SK-N-SH treated with all-trans-retinoic acid at 6 μM for 48 hours (cell line): ENCODE data around the gene MBOAT2.

Experiments
- ATAC-seq: fragments of 200-7000 bp; cut with Tn5 transposase; 3 replicates; pipeline ENCODE4 v1.9.1; 2020; ENCODE audit warnings: mild to moderate bottlenecking, moderate library complexity
- ARNTL ChIP-seq: fragments of 450-650 bp; formaldehyde crosslinking; IDR thresholded peaks from 2 replicates; pipeline ENCODE4 v1.5.0; 2020; ENCODE audit warnings: low read depth, mild to moderate bottlenecking, moderate library complexity, borderline replicate concordance
- BACH2 ChIP-seq: fragments of 250-450 bp; sonication (Bioruptor Pico); IDR thresholded peaks from 2 replicates; pipeline ENCODE4 v1.9.0; 2021; ENCODE audit warnings: mild to moderate bottlenecking, borderline replicate concordance
- CSDC2 ChIP-seq: fragments of 250-450 bp; sonication (Bioruptor Pico); IDR thresholded peaks from 2 replicates; pipeline ENCODE4 v1.5.0; 2020; ENCODE audit warnings: mild to moderate bottlenecking, moderate library complexity
- CSRNP3 ChIP-seq: fragments of 250-450 bp; sonication (Bioruptor Pico); IDR thresholded peaks from 2 replicates; pipeline ENCODE4 v1.5.1; 2021; ENCODE audit warnings: mild to moderate bottlenecking, moderate library complexity
- ESRRG ChIP-seq: fragments of 250-450 bp; sonication (Bioruptor Pico); IDR thresholded peaks from 2 replicates; pipeline ENCODE4 v1.6.1; 2021; ENCODE audit warnings: mild to moderate bottlenecking
- GLIS3 ChIP-seq: fragments of 250-450 bp; sonication (Bioruptor Pico); IDR thresholded peaks from 2 replicates; pipeline ENCODE4 v1.5.0; 2020; ENCODE audit warnings: mild to moderate bottlenecking, moderate library complexity
- ISL1 ChIP-seq: fragments of 250-450 bp; sonication (Bioruptor Pico); IDR thresholded peaks from 2 replicates; pipeline ENCODE4 v2.1.2; 2022; ENCODE audit warnings: mild to moderate bottlenecking, moderate library complexity
- OSR1 ChIP-seq: fragments of 250-450 bp; sonication (Bioruptor Pico); IDR thresholded peaks from 2 replicates; pipeline ENCODE4 v1.8.0; 2022; ENCODE audit warnings: moderate library complexity, mild to moderate bottlenecking, inconsistent platforms
- PPARA ChIP-seq: fragments of 250-450 bp; sonication (Bioruptor Pico); IDR thresholded peaks from 2 replicates; pipeline ENCODE4 v1.5.0; 2020; ENCODE audit warnings: mild to moderate bottlenecking, borderline replicate concordance
- RARB ChIP-seq: fragments of 250-450 bp; sonication (Bioruptor Pico); IDR thresholded peaks from 2 replicates; pipeline ENCODE4 v1.8.0; 2021; ENCODE audit warnings: mild to moderate bottlenecking, moderate library complexity
- SNAI2 ChIP-seq: fragments of 250-450 bp; sonication (Bioruptor Pico); IDR thresholded peaks from 2 replicates; pipeline ENCODE4 v1.5.0; 2020; ENCODE audit warnings: mild to moderate bottlenecking, moderate library complexity
- TCF4 ChIP-seq: fragments of 250-450 bp; sonication (Bioruptor Pico); IDR thresholded peaks from 2 replicates; pipeline ENCODE4 v1.8.0; 2021; ENCODE audit warnings: mild to moderate bottlenecking, moderate library complexity, borderline replicate concordance
- TOX ChIP-seq: fragments of 250-450 bp; sonication (Bioruptor Pico); IDR thresholded peaks from 2 replicates; pipeline ENCODE4 v1.8.0; 2021; ENCODE audit warnings: mild to moderate bottlenecking, moderate library complexity, borderline replicate concordance
- TSHZ2 ChIP-seq: fragments of 250-450 bp; sonication (Bioruptor Pico); IDR thresholded peaks from 2 replicates; pipeline ENCODE4 v1.5.0; 2020; ENCODE audit warnings: mild to moderate bottlenecking, moderate library complexity
- ZC3H10 ChIP-seq: fragments of 250-450 bp; sonication (Bioruptor Pico); IDR thresholded peaks from 2 replicates; pipeline ENCODE4 v1.5.1; 2021; ENCODE audit warnings: mild to moderate bottlenecking, moderate library complexity
- ZFP3 ChIP-seq: fragments of 250-450 bp; sonication (Bioruptor Pico); IDR thresholded peaks from 2 replicates; pipeline ENCODE4 v1.5.0; 2020; ENCODE audit warnings: mild to moderate bottlenecking, moderate library complexity
- ZFP30 ChIP-seq: fragments of 450-650 bp; formaldehyde crosslinking; IDR thresholded peaks from 2 replicates; pipeline ENCODE4 v1.5.0; 2022; ENCODE audit warnings: mild to moderate bottlenecking, moderate library complexity
- ZNF565 ChIP-seq: fragments of 450-650 bp; formaldehyde crosslinking; conservative IDR thresholded peaks from 2 replicates; pipeline ENCODE4 v1.5.0; 2020; ENCODE audit warnings: low read depth, mild to moderate bottlenecking, moderate library complexity
- ZNF70 ChIP-seq: fragments of 450-650 bp; formaldehyde crosslinking; IDR thresholded peaks from 2 replicates; pipeline ENCODE4 v1.5.0; 2020; ENCODE audit warnings: mild to moderate bottlenecking, moderate library complexity
- ZNF8 ChIP-seq: fragments of 450-650 bp; formaldehyde crosslinking; IDR thresholded peaks from 2 replicates; pipeline ENCODE4 v1.5.0; 2020; ENCODE audit warnings: mild to moderate bottlenecking, moderate library complexity
- TF ChIP-seq, protein P1 (sequence below): fragments of 250-450 bp; sonication (Bioruptor Pico); IDR thresholded peaks from 2 replicates; pipeline ENCODE4 v1.8.0; 2020; ENCODE audit warnings: mild to moderate bottlenecking, moderate library complexity, borderline replicate concordance
- TF ChIP-seq, protein P2 (sequence below): fragments of 250-450 bp; sonication (Bioruptor Pico); IDR thresholded peaks from 2 replicates; pipeline ENCODE4 v1.5.1; 2020; ENCODE audit warnings: low read depth, mild to moderate bottlenecking, moderate library complexity
- TF ChIP-seq, protein P3 (sequence below): fragments of 250-450 bp; sonication (Bioruptor Pico); IDR thresholded peaks from 2 replicates; pipeline ENCODE4 v1.8.0; 2021; ENCODE audit warnings: low read depth, mild to moderate bottlenecking, moderate library complexity, borderline replicate concordance

Gene MBOAT2

DNA sequence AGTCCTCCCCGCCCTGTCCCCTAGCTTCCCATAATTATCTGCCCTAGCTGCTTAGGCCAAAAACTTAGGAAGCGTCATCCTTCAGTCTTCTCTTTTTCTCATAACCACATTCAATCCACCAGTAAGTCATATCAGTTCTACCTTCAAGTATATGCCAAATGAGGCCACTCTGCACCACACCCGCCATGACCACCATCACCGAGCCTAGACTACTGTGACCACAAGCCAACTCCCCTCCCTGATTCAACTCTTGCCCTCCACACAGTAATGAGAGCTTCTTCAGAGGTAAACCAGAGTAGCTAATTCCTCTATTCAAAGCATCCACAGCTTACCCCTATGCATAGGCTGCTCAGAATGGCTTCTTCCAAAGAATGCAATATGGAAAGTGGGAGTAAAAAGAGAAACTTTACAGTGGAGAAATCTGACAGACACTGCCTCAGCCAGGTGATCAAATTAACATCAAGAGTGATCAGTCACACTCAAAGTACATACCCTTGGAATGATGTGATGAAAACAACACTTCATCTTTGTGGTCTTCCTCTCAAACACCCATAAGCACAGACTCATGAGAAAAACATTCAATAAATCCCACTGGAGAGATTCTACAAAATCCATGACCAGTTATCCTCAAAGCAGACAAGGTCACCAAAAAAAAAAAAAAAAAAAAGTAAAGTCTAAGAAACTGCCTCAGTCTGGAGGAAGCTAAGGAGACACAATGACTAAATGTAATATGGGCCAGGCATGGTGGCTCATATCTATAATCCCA is 17.7 kb downstream of the MBOAT2 start:
- ATAC-seq, result peak; percentile 7; the same call in 1 of the 3 replicates
- TF ChIP-seq, protein P1, sequence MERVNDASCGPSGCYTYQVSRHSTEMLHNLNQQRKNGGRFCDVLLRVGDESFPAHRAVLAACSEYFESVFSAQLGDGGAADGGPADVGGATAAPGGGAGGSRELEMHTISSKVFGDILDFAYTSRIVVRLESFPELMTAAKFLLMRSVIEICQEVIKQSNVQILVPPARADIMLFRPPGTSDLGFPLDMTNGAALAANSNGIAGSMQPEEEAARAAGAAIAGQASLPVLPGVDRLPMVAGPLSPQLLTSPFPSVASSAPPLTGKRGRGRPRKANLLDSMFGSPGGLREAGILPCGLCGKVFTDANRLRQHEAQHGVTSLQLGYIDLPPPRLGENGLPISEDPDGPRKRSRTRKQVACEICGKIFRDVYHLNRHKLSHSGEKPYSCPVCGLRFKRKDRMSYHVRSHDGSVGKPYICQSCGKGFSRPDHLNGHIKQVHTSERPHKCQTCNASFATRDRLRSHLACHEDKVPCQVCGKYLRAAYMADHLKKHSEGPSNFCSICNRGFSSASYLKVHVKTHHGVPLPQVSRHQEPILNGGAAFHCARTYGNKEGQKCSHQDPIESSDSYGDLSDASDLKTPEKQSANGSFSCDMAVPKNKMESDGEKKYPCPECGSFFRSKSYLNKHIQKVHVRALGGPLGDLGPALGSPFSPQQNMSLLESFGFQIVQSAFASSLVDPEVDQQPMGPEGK, result no peak
- TF ChIP-seq CSDC2 (CRISPR knock-in tag), result 0 out of 2 replicates have a peak, but pooled peaks have one; percentile 34

DNA sequence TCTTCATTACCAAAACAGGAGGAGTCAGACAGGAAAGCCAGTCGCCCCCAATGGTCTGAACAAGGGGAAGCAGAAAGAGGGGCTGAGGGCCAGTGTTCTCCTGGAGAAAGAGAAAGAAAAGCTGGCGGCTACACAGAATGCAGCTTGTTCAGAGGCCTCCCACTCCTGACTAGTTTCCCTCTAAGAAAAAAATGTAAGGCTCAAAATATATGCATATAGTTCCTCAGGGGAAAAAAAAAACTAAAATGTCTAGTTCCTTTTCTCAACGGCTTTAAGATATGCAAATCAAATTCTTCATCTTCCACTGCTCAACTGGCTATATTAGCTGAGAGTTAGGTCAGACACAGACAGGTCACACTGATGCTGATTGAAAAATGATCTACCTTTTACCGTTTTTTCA is 18.6 kb downstream of the MBOAT2 start:
- no peak for TF ChIP-seq ZNF8 (CRISPR knock-in tag)
- TF ChIP-seq ISL1, result no peak
- TF ChIP-seq TCF4 (CRISPR knock-in tag), result no peak
- TF ChIP-seq ZNF565 (CRISPR knock-in tag), result no peak
- TF ChIP-seq TSHZ2 (CRISPR knock-in tag), result no peak
- TF ChIP-seq RARB (CRISPR knock-in tag), result no peak
- TF ChIP-seq ESRRG (CRISPR knock-in tag), result no peak
- no peak for TF ChIP-seq SNAI2 (CRISPR knock-in tag)
- no peak for TF ChIP-seq ZFP30 (CRISPR knock-in tag)
- no peak for TF ChIP-seq OSR1 (CRISPR knock-in tag)
- no peak for TF ChIP-seq ARNTL (CRISPR knock-in tag)
- TF ChIP-seq CSRNP3 (CRISPR knock-in tag), result no peak
- TF ChIP-seq BACH2 (CRISPR knock-in tag), result no peak
- TF ChIP-seq CSDC2 (CRISPR knock-in tag), result no peak
- TF ChIP-seq ZC3H10, result no peak
- TF ChIP-seq GLIS3 (CRISPR knock-in tag), result no peak
- no peak for TF ChIP-seq ZNF70 (CRISPR knock-in tag)
- TF ChIP-seq, protein P2, sequence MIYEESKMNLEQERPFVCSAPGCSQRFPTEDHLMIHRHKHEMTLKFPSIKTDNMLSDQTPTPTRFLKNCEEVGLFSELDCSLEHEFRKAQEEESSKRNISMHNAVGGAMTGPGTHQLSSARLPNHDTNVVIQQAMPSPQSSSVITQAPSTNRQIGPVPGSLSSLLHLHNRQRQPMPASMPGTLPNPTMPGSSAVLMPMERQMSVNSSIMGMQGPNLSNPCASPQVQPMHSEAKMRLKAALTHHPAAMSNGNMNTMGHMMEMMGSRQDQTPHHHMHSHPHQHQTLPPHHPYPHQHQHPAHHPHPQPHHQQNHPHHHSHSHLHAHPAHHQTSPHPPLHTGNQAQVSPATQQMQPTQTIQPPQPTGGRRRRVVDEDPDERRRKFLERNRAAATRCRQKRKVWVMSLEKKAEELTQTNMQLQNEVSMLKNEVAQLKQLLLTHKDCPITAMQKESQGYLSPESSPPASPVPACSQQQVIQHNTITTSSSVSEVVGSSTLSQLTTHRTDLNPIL (CRISPR knock-in tag), result no peak
- ATAC-seq, result peak; percentile 39

- TF ChIP-seq PPARA (no peak), GLIS3 (CRISPR knock-in tag) (no peak), ARNTL (CRISPR knock-in tag) (no peak), TOX (no peak), BACH2 (CRISPR knock-in tag) (no peak), ESRRG (CRISPR knock-in tag) (no peak), ZNF70 (CRISPR knock-in tag) (no peak), OSR1 (CRISPR knock-in tag) (no peak), ZFP3 (CRISPR knock-in tag) (no peak)
- TF ChIP-seq, protein P3, sequence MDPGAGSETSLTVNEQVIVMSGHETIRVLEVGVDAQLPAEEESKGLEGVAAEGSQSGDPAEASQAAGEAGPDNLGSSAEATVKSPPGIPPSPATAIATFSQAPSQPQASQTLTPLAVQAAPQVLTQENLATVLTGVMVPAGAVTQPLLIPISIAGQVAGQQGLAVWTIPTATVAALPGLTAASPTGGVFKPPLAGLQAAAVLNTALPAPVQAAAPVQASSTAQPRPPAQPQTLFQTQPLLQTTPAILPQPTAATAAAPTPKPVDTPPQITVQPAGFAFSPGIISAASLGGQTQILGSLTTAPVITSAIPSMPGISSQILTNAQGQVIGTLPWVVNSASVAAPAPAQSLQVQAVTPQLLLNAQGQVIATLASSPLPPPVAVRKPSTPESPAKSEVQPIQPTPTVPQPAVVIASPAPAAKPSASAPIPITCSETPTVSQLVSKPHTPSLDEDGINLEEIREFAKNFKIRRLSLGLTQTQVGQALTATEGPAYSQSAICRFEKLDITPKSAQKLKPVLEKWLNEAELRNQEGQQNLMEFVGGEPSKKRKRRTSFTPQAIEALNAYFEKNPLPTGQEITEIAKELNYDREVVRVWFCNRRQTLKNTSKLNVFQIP, result no peak
- TF ChIP-seq, protein P2 (CRISPR knock-in tag), result no peak
- TF ChIP-seq, all 23 proteins: peak for 0
- ATAC-seq, result peak; percentile 10; the same call in 2 of the 3 replicates
Observed at GRCh38 chr2:8984157-8984556, 19.3 kb downstream of the MBOAT2 start.
